ENCODE results near the gene MET.
"Not testable (repeated sequence)": the region's sequence is repeated elsewhere in the genome, so short reads cannot be mapped to it uniquely, and the experiment has no call there.

Gene MET

DNA sequence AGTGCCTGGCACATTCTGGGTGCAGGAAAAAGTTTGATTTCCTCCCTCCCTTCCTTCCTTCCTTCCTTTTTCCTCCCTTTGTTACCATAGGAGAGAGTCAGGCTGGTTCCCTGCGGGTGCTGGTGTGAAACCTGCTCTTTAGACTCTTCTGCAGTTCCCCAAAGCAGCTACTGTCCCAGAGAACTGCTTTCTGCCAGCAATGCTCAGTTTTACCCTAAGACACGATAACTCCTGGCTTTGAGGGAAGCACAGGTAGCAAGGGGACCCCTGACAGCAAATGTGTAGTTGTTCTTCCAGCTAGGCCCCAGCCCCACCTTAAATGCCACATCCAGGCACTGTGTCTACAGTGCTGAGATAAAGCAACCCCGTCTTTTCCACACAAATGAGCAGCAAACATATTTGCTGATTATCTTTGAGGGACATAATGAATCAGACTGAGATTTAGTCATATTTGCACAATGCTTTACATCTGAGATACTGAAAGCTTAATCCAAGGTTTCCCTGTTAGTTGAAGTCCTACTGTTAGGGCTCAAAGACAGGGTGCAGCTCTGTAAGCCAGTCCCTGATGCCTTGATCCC lies 55.5 kb downstream of the MET start:
- DNase-seq (ENCODE audit: low read depth in 2 of 2) = no peak

DNA sequence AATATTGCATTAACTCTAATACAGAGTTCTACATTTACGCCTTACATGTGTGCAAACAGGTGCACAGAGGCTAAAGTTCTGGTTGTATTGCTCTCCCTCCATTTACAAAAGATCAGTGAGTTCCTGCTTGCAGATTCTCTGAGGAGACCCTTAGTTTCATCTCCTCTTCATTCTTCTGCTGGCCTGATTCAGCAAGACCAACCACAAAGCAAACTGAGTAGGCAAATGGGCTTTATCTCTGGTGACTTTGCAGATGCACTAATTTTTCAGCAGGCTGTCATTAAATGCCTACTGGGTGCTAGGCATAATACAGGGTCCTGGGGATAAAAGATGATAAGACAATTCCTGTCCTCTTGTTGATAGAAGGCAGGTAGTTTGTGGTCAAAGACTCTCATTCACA lies 56.4 kb downstream of the MET start:
- no peak for DNase-seq (ENCODE audit: low read depth in 2 of 2)

DNA sequence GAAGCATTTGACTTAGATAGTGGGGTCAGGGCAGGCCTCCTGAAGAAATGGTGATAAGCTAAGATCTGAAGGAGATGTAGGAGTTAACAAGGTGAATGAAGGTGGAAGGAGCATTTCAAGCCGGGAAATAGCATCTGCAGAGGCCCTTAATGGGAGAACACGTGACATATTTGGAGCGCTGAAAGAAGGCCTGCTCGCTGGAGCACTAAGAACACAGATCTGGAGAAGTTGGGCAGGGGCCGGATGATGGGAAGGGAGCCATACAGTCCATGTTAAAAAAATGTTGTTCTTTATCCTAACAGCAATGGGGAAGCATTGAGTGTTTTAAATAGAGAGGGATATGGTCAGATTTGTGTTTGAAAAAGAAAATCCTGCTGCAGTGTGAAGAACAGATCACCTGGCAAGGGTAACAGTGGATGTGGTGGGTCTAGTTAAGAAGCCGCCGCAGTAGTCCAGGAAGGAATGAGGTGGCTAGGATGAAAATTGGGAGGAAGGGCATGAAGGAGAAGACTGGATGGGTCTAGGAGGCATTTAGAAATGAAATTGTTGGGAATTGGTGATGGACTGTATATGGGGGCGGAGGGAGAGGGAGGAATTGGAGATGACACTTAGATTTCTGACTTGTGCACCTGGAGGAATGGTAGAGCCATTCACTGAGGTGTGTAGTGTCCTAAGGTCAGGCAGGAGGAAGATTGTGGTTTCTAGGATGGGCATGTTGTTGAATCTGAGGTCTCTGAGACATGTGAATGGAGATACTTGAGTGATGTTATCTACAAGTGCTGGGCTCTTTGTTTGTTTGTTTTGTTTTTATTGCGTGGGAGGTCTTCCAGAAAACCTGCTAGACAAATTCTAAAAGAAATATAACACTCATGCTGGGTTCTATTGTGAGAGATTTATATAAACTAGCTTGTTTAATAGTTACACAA lies 58.4 kb downstream of the MET start:
- no peak for DNase-seq (ENCODE audit: low read depth in 2 of 2)

DNA sequence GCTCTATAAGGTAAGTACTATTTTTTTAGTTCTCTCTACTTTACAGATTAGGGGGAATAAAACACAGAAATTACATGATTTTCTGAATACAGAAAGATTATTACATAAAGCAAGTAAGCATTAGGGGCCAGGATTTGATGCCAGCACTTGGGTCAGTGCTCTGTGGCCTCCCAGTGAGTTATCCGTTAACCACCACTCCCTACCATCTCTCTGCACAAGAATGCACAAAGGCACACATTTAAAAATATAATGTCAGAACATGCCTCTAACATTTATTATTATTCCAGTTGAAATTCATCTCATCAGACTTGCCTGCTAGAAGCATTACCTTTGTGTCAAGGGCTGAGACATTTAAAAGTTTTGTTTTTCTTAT lies 59.0 kb downstream of the MET start:
- DNase-seq (ENCODE audit: low read depth in 2 of 2) = no peak

DNA sequence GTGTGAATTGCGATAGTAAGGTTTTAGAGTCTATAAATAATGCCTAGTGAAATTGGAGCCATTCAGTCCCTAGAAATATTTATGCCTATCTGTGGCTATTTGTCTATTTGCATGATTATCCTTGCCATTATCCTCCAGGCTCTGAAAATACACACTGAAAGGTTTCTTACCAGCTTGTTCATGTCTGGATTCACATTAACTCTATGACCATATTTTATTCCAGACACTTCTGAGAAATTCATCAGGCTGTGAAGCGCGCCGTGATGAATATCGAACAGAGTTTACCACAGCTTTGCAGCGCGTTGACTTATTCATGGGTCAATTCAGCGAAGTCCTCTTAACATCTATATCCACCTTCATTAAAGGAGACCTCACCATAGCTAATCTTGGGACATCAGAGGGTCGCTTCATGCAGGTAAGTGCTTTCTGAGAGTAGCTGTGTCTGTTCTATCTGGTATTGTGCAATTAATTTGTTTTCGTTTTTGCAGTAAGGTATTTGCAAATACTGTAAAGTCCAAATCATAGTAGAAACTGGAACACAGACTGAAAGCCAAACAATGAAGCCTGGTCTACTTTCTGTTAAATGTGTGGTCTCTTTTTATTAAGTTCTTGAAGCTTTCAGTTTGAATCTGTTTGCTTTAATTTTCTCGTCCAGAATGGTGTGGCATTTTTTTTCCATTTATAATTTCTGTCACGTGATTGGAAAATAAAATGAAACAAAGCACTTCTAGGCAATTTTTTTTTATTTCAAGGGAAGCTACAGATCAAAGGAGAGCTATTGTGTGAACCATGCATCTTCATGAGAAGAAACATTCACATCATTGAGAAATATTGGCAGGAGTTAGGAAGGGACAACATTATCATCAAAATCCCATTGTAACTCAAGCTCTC lies 59.7 kb downstream of the MET start:
- no peak for DNase-seq (ENCODE audit: low read depth in 2 of 2)

DNA sequence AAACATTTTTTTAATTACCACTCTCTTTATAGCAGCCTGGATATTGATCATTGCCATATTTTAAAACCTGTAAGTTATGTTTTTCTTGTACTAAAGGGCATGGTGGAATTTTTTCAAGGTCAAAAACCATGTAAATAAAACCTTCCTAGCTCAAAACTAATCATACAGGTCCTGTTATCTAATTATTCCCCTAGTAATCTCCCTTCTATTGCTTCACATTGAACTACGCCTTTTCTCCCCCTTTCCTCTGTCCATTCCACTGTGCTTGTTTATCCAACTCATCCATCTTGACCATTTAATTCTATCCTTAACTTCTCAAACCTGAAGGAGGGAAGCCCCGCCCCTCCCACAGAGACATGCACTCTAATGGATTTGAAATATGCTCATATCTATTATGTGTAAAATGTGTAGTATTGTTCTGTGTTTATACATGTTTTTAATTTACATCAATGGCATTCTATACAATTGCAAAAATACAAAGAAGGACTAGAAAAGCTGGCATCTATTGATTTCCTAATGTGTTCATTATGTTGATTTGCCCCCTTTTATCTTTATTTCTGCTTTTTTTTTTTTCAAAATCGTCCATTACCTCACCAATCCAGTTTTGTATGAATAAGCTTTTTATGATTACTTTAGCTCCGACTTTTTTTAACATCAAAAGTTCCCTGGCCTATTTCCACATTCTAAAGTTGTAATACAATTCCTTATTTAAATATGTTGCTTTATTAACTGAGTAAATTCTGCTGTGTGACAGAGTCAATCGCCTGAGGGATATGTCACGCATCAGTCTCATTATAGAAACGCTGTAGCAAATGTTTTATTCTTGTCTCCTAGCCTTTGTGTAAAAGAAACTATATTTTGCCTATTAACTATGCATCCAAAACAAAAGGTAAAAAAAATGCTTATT lies 61.0 kb downstream of the MET start:
- no peak for DNase-seq (ENCODE audit: low read depth in 2 of 2)

DNA sequence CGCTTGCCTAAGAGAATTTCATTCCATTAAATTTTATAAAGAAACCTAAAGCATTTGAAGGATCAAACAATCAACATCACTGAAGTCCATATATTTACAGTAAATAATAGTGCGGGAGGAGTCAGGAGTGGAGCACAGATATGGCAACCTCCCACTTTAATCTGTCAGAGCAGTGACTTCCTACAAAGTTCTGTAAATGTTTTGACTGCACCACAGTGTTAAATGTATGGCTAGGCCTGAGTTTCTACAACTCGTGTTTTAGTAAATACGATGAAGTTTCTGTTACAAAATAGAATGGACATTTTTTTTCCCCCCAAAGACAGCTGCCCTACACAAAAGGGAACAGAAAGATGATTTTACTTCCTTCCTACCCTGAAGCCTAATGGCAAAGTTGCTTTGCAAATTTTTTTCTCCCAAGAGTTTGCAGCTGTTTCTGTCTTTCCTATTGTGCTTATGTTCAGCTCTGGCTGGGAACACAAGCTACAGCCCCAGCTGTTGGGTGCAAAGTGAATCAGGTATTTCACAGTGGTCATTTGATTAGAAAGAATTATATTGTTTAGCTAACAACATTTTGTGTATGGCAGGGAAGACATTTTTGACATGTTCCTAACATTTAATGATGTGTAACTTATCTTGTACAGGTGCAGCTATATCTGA lies 62.1 kb downstream of the MET start:
- no peak for DNase-seq (ENCODE audit: low read depth in 2 of 2)

DNA sequence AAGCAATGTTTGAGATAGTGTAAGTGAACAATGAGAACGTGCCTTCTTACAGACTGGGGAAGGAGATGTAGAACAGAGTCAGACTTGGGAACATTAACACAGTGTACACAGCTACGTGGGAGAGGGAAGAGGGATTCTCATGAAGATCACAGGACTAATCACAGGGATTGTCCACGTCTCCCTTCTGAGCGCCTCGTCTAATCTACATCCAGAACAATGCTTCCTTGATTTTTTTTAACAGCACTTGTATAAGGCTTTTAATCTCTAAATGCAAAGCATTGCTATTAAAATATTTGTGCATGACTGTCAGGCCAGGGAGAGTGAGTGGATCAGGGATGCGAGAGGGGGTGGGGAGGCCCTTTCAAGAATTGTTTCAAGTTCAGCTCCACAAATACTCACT lies 62.7 kb downstream of the MET start:
- DNase-seq (ENCODE audit: low read depth in 2 of 2) = no peak

DNA sequence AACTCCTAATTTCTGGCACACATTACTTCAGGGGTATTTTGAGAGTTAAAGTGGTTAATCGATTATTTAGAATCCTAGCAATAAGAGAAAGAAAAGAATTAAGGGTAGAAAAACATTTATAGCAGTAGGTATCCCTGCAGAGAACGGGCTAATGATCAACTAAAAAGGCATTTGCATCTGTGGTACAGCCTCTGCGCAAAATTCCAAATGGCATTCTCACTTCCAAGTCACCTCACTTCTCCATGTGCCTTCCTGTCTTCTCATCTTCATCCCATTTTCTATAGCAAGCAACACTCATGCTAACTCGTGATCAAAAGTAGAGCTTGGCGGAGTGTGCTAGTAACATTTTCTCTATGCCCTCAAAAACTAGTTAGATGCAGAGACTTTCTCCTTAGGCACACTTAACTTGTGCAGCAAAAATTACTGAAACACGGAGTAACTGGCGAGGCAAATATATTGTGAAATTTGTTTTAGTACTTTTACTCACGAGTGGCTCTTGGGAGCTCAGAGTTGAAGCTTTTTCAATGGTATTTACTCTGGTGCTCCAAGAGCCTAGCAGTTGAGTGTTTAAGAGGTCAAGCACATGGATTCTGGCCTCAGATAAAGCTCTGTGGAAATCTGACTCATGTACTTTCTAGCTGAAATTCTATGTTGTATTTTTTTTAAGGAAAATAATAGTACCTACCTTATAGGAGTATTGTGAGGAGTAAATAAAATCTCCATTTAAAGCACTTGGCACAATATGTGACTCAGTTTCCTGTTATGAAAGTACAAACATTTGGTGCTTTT lies 65.1 kb downstream of the MET start:
- no peak for DNase-seq (ENCODE audit: low read depth in 2 of 2)

DNA sequence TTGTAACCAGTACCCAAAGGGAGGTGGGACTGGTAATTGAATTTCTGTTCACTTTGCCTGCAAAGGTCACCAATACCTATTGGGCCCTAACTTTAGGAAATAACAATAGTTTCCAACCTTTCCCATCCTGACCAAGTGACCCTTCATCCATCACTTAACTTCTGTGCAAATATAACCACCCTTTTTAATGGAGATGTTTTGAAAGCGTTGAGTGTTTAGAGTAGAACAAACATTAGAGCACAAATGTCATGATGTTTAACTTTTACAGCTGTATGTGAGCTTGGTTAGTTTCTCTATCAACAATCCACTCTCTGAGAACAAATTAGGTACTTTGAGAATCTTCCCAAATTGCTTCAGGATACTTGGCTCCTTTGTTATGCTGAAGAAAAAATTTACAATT lies 66.4 kb downstream of the MET start:
- no peak for DNase-seq (ENCODE audit: low read depth in 2 of 2)

DNA sequence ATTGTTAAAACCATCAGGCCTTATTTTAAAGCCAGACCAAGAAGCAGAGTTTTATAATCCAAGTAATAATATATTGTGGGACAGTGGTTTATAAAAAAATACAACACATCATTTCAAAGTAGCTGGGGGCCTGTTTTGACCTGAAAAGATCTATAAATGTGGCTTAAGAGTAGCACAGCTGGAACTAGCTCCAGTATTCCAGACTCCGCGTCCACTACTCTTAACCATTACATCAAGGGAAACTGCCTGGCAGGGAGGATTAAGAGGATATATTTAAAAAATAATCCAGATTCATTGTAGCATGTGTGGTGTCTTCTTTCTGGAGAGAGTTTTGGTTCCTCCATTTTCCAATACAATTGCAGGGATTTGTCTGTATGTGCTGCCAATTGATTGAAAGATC lies 67.3 kb downstream of the MET start:
- no peak for DNase-seq (ENCODE audit: low read depth in 2 of 2)

DNA sequence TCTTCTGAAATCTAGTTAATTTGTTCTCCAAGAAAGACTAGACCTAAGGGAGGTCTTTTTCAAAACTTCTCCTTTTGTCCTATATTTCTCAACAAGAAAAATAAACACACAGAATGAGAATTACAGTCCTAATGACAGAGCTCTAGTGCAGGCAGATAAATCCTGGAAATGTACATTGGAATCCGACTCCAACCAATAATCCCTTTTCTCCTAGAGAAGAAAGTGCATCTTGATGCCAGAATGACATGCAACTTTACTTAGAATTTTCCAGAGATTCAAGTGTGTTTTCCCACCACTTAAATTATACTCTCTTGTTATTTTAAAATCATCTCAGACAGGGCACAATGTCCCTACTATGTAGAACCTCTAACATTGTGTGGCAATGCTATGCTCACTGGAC lies 68.2 kb downstream of the MET start:
- DNase-seq (ENCODE audit: low read depth in 2 of 2) = no peak

DNA sequence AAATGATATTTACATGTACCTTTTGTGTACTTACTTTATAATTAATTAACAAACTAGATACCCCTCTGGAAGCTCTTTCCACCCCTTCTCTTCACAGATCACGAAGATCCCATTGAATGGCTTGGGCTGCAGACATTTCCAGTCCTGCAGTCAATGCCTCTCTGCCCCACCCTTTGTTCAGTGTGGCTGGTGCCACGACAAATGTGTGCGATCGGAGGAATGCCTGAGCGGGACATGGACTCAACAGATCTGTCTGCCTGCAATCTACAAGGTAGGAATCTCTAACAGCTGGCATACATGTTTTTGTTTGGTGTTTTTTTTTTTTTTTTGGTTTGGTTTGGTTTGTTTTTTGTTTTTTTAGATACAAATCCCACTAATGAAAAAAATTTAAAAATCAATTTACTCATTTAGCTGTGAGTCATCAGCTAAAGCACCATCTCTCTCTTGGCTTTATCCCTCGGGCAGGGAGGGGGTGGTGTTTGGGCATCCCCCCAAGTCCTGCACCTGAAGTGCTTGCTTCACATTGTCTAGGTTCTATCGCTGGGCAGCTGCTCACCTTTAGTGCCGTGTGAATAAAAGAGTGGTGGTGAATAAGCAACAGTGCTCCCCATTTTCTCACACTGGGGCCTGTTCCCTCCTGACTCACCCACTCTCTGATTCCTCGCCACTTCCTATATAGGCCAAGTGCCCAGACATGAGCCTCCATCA lies 68.9 kb downstream of the MET start:
- no peak for DNase-seq (ENCODE audit: low read depth in 2 of 2)

DNA sequence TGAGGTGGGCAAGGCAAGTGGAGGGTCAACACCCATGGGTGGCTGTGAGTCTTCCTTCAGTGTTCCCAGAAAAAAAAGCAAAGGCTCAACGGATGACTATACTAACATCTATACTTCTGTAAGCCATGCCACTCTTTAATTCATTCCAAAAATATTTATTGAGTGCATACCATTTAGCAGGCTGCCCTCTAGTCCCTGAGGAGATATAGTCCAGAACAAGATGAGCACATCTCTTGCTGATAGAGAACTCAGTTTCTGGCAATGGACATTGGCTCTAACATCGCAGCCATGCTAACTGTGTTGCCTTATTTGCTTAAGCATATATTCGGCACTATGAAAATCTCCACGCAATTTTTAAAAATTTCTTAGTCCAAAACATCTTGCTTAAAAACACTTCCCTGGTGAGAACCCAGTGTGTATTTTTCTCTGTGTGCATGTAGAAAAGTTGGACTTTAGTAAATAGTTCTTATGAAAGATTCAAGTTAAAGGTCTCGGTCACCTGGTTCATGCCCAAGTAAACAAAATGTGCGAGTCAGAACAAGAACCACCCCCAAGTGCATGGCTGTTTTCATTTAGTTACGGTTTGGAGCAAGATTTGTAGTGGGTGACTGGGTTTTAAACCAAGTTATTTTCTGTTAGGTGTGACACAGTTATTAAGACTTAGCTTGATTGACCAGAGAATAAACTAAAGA lies 69.8 kb downstream of the MET start:
- no peak for DNase-seq (ENCODE audit: low read depth in 2 of 2)

DNA sequence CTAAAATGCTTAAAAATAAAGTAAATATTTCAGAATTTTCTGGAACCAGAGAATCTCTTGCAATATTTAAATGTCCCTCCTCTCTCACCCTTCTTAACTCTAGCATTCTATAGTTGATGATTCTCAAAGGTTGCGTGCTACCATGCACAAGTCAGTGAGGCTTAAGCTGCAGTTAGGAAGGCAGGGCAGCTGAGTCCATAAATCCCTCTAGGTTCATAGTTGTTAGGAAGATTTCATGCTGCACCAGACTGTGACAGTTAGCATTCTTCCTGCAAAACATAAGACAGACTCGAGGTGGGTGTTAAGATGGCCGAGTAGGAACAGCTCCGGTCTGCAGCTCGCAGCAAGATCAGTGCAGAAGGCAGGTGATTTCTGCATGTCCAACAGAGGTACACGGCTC lies 70.6 kb downstream of the MET start:
- no peak for DNase-seq (ENCODE audit: low read depth in 2 of 2)

DNA sequence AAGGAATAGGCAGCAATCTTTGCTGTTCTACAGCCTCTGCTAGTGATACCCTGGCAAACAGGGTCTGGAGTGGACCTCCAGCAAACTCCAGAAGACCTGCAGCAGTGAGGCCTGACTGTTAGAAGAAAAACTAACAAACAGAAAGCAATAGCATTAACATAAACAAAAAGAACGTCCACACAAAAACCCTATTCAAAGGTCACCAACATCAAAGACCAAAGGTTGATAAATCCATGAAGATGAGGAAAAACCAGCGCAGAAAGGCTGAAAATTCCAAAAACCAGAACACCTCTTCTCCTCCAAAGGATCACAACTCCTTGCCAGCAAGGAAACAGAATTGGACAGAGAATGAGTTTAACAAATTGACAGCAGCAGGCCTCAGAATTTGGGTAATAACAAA lies 71.8 kb downstream of the MET start:
- not testable (repeated sequence) for DNase-seq (ENCODE audit: low read depth in 2 of 2)

DNA sequence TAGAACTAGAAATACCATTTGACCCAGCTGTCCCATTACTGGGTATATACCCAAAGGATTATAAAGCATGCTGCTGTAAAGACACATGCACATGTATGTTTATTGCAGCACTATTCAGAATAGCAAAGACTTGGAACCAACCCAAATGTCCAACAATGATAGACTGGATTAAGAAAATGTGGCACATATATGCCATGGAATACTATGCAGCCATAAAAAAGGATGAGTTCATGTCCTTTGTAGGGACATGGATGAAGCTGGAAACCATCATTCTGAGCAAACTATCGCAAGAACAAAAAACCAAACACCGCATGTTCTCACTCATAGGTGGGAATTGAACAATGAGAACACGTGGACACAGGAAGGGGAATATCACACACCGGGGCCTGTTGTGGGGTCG lies 74.4 kb downstream of the MET start:
- DNase-seq (ENCODE audit: low read depth in 2 of 2) = not testable (repeated sequence)

DNA sequence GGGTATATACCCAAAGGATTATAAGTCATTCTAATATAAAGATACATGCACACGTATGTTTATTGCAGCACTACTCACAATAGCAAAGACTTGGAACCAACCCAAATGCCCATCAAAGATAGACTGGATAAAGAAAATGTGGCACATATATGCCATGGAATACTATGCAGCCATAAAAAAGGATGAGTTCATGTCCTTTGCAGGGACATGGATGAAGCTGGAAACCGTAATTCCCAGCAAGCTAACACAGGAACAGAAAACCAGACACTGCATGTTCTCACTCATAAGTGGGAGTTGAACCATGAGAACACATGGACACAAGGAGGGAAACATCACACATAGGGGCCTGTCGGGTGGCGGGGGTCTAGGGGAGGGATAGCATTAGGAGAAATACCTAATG lies 79.1 kb downstream of the MET start:
- DNase-seq (ENCODE audit: low read depth in 2 of 2) = not testable (repeated sequence)

Measured in stimulated activated CD4-positive, alpha-beta T cell treated with anti-CD3 and anti-CD28 coated beads, Interleukin-1b, Interleukin-23, amount 100 ng/mL, for 4 hours (primary cell).